Stimulated activated CD8-positive, alpha-beta memory T cell treated with anti-CD3 and anti-CD28 coated beads, Interleukin-4, amount 100 ng/mL, for 48 hours (primary cell): Measurements from ENCODE around the gene PDIK1L.
A peak's percentile ranks its signal among the peaks of the same experiment; 100 is the strongest.

Experiments used
- DNase-seq: peaks from one replicate; pipeline ENCODE4 v3.0.0-alpha.2; 2020

The PDIK1L gene

DNA sequence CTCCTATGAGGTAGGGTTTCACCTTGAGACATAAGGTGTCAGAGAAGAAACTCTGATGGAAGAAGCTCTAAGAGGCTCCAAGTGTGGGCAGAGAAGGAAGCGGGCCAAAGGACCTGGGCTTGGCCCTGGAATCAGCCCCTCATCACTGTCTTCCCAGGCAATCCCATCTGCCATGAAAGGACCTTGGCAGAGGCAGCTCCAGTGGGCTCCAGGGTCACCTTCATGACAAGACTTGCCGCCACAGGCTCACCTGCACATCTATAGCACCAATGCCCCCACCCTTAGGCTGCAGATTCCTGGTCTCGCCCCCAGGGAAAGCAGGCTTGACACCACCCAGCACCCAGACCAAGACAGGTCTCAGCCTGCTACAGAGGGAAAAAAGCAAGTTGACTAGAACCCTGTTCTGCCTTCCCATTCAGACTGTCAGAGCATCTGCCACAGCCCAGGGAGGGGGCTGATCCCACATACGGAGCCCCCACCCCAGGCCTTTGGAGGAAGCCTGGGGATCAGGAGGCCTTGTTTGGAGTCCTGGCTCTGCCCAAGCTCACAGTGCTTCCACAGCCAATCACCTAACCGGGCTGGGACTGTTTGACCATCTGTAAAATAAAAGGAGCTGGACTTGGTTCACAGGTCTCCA is 46.8 kb downstream of the PDIK1L start:
- no peak for DNase-seq

DNA sequence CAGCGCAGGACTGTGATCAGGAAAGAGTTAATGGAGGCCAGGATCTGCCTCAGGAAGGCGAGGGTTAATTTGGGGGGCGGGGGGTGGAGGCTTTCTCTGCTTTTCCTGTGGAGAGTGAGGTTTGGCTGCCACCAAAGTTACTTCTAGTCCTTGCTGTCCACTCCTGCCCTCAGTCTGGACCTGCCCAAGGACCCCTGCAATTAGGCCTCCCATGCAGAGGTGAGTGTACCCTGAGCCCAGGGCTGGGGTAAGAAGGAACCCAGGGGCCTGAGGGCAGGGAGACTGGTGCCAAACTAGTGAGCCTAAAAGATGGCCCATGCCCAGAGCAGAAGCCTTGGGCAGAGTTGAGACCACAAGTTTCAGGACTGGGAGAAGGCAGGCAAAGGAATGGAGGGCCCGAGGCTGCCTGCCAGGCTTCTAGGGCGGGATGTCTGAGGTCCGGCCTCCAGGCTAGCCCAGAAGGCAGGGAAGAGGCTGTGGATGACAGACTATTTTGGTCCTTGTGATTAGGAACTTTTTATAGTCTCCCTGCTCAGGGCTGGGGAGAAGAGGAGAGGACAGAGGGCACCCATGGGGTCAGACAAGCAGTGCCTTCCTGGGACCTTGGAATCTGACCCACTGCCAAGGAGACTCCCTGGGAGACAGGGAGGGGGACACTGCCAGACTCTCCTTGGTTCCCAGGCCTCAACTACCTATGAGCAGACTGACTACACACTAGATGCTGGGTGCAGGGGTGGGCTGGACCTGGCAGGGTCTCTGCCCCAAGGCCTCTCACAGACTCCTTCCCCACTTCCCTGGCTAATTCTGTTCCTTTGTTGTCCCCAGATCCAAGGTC is 47.5 kb downstream of the PDIK1L start, which contains the start of gene FAM110D:
Gene FAM110D (plus strand): TSS at position 172 of the 835 bp plus-strand sequence. CDS start 2,213 bp downstream, outside the sequence.
- DNase-seq = no peak

DNA sequence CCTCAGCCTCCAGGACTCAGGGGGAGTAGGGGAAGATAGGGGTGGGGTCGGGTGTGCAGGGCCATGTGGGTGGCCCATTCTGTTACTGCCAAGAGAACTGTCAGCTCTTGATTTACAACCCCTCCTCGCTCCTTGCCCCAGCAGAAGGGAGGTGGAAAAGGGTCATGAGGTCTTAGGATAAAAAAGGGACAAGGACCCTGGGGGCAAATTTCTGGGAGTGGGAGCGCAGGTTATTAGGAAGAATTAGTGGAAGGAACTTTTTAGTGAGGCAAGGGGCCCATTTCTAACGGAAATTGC is 48.1 kb downstream of the PDIK1L start:
- DNase-seq = no peak

DNA sequence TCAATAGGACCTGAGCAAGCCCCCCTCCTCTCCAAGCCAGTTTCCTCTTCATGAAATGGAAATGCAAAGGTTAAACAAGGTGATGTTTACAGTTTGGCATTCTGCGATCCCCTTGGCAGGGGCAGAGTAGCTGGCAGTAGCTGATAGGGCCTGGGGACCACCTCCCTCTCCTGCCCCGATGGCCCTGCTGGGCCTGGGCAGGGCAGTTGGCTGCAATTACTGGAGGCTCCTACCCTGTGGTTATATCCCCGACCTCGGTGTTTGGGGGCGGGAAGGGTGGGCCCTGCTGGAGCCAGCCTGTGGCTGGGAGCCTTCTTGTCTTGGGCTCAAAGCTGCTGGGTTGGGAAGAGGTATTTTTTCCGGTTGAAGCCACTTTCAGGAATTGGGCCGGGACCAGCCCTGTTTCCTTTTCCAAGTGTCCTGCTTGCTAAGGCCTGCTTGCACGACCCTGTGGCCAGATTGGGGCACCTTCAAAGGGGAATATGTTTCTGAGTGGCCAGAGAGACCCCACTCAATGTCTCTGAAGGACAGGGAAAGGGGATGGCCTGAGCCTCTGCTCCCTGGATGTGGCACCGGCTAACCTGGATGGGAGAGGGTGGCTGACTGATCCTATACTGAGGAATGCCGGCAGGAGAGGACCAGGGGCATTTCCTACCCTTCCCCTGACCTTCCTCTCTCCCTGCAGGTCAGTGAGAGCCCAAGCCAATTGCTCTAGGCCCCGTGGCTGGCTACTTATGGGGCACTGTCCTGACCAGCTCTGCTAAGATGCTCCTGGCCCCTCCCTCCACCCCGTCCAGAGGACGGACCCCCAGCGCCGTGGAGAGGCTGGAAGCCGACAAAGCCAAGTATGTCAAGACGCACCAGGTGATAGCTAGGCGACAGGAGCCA is 49.1 kb downstream of the PDIK1L start:
- DNase-seq = no peak

DNA sequence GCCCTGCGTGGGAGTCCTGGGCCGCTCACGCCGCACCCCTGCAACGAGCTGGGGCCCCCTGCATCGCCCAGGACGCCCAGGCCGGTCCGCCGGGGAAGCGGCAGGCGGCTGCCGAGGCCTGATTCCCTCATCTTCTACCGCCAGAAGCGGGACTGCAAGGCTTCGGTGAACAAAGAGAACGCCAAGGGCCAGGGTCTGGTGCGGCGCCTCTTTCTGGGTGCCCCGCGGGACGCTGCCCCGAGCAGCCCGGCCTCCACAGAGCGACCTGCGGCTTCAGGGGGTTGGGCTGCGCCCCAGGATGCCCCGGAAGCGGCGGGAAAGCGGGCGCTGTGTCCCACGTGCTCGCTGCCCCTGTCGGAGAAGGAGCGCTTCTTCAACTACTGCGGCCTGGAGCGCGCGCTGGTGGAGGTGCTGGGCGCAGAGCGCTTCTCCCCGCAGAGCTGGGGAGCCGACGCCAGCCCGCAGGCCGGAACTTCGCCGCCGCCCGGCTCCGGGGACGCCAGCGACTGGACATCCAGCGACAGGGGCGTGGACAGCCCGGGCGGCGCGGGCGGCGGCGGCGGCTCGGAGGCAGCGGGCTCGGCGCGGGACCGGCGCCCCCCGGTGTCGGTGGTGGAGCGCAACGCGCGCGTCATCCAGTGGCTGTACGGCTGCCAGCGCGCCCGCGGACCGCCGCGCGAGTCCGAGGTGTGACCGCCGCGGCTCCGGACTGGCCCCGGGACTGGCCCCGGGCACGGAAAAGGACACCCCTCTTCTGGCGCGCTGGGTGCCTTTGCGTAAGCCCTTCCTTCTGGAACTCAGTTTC is 50.0 kb downstream of the PDIK1L start:
- DNase-seq = peak; percentile 60

DNA sequence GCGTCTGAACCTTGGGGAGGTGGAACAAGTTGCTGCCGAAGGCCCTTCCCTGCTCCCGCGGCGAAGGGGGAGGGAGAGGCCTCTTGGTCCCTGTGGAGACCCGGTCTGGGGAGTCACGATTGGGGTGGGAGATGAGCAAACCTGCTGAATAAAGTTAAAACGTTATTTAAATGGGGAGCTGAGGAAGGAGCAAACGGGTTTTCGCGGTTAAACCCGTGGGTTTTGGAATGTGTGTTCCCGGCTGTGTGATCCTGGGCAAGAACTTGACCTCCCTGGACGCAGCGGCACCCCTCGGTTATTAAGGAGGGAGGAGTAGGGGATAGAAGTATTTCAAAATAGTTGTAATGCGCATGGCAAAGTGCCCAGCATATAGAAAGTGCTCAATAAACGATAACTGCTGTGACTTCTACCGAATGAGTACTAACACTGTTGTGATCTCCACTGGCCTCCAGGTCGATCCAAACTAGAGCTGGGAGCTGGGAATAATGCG is 50.6 kb downstream of the PDIK1L start:
- DNase-seq = no peak

DNA sequence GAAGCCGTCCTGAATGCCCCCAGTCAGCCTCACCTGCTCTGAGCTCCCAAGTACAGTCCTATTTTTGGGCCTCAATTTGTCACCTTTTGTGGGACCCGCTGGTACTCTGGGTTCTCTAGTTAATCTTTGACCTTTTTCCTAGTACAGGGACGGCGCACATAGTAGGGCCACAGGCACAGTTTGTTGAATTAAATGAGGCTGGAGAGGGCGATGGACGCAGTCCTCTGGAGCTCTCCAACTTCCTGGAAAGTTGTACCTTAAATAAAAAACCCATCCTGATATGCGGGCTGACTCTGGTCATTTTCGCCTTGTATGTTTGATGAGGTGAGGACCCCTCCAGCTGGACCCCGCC is 52.0 kb downstream of the PDIK1L start:
- no peak for DNase-seq

DNA sequence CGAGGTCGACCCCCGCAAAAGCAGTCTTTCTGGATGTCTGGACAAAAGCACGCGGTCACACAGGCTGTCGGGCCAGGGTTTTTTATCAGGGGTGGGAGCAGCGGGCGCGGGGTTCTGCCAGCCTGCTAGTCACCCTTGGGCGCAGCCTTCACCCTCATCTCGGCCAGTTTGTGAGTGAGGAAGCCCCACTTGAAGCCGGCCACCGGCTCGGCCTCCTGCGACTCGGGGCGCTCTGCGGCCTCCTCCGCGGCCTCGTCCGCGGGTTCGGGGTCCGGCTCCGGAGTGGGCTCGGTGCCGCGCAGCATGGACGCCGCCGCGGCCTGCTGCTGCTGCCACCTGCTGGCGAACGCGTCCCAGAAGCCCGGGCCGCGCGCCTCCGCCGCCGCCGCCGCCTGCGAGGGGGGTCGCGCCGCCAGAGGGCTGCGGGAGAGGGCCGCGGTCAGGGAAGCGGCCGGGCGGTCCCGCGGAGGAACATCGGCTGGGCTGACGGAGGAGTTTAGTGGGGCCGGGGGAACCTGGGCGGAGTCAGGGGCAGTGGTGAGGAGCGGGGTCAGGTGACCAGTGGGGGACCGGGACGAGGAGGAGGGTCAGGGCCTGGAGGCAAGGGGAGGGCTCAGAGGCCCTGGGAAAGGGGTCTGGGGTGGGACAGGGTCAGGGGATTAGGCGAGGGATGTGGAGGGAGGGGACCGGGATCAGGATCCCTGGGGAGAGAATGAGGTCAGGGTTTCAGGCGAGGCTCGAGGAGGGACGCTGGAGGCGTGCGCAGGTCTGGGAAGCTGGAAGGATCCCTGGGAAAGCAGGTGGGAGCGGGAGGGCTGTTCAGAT is 52.6 kb downstream of the PDIK1L start:
- DNase-seq = peak; percentile 71

DNA sequence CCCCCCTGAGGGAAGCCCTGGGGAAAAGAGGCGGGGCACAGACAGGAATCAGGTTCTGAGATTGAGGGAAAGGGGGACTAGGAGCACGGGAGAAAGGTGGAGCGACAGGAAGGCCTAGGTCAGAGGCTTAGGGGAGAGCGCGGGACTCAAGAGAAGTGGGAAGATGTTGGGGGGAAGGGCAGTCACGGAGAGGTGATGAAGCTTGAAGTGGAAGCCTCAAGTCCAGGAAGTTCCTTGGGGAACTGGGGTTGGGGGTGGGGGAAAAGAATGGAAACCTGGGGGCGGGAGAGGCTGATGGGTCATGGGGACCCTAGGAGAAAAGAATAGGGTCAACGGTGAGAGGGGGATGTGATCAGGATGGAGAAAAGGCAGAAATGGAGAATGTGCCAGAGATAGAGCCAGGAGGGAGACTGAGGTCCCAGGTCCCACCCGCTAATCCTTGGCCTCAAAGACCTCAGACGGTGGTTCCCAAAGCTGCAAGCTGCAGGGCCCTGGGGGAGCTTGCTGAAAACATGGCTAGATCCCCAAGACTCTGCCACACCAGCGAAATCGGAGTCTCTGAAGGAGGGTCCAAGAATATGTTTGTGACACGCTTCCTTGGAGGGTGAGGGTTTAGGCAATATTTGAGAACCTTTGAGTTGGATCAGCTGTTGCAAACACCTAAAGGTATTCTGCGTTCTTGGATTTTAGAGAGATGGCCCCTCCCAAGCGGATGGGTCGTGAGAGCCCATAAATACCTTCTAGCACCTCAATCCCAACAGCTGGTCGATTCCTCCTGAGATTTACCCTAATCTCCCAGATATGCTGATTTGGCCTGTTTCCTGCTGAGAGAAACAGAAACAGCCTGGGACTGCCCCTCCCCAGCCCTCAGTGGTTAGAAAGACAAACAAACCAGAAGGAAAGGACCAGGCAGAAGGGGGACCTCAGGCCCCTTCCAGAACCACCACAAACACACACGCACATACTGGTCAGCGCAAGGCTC is 53.5 kb downstream of the PDIK1L start:
- no peak for DNase-seq

DNA sequence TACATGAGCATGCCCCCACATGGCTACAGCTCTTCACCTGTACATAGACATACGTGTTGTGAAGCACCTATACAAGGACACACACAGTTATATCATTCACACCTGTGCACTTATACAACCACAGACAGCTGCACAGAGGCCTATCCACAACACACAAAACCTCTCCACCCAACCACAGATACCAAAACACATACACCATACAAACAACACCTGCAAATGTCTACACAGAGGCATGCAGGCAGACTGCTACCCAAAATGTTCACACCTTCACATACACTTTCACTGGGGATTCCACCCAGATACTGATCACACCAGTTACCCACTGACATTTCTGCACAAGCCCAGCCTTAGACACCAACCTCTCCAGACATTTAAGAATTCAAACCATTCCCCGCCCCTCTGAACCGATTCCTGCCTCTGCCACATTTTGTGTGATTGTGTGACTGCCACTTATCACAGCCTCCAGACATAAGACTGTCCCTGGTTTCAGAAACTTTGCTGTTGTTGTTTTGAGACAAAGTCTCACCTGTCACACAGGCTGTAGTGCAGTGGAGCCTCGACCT is 55.2 kb downstream of the PDIK1L start:
- DNase-seq = no peak

DNA sequence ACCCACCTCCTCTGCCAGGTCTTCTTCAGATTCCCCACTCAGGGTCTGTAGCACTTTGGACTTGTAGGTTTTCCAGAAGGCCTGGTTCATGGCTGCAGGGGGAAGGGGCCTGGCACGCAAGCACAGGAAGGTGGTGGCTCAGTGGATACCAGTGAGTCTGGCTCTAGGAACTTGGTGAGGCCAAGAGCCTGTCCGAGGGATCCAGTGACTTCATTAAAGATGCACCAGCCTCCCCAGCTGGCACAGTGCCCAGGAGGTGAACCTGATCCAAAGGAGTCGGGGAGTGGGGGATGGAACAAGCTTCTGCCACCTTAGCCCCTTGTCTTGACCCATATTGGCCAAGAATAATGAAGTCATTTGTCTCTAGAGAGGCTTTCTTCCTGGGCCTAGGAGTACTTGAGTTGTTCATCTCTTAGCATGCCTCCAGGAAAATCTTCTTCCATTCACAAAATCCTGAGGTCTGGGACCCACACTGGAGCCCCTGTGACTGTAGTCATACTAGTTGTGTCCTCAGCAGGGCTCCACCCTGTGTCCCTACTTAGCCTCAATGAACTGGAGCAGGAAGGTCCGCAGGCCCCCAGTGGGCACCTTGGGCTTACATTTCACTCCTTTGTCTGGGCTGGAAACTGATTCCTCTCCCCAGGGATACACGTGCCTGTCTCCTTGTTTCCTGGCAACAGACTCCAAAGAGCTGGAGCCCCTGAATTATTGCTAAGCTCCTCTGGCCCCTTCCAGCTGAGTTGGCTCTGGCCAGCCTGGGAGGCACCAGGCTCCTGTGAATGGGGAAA is 57.0 kb downstream of the PDIK1L start, which contains the start of gene C1orf232:
Gene C1orf232 (minus strand): TSS at position 554 of the 788 bp plus-strand sequence. CDS start 464 bp downstream, at position 90.
- no peak for DNase-seq

DNA sequence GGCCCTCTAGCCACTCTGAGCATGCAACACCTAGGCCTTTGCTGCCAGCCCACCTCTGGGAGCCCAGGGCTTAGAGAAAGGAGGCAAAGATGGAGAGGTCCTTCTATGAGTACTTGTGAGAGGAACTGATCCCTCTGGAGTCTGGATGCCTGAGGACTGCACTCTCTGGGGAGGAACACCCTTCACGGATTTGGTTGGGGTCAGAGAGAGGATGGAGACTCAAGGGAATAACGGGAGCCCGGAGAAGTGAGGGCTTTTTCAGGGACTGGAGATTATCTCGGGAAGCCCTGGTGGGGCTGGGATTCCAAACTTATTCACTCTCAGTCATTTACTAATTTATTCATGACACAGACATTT is 57.6 kb downstream of the PDIK1L start:
- no peak for DNase-seq

DNA sequence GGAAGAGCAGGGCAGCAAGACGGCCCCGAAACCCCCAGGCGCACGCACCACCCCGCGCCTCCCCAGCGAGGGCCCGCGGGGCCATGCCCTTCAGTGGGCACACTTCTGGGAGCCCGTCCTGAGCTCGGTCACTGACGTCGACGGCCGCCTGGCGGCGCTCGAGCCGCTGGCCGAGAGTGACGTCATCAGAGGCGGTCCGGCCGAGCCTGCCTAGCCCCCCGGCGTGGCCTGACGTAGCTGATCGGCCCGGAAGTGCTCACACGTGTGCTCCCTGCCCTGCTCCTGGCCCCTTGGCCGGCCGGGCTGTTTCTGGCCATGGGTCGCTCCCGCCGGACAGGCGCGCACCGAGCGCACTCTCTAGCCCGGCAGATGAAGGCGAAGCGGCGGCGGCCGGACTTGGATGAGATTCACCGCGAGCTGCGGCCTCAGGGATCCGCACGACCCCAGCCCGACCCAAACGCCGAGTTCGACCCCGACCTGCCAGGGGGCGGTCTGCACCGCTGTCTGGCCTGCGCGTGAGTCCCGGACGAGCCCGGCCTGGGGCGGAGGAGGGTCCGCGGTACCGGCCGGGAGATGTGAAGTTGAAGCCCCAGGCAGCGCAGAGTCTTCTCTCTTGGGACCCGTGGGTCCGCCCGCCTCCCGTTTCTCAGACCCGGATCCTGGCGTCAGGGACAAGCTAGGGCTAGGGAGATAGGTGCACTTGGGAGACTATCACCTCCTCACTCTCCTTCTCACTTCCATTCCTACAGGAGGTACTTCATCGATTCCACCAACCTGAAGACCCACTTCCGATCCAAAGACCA is 58.2 kb downstream of the PDIK1L start, which contains the start of gene ZNF593:
Gene ZNF593 (plus strand): TSS at position 240 of the 803 bp plus-strand sequence. CDS start 76 bp downstream, at position 316.
- DNase-seq = peak; percentile 95

DNA sequence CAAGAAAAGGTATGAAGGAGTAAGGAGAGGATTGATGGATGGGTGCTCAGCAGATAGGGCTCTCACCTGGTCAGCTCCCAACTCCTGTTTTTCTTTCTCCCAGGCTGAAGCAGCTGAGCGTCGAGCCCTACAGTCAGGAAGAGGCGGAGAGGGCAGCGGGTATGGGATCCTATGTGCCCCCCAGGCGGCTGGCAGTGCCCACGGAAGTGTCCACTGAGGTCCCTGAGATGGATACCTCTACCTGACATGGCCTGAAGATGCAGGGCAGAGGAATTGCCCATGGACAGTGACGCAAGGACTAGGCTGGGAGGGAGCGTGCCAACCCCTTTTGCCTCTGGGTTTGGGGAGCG is 58.8 kb downstream of the PDIK1L start:
- DNase-seq = no peak

DNA sequence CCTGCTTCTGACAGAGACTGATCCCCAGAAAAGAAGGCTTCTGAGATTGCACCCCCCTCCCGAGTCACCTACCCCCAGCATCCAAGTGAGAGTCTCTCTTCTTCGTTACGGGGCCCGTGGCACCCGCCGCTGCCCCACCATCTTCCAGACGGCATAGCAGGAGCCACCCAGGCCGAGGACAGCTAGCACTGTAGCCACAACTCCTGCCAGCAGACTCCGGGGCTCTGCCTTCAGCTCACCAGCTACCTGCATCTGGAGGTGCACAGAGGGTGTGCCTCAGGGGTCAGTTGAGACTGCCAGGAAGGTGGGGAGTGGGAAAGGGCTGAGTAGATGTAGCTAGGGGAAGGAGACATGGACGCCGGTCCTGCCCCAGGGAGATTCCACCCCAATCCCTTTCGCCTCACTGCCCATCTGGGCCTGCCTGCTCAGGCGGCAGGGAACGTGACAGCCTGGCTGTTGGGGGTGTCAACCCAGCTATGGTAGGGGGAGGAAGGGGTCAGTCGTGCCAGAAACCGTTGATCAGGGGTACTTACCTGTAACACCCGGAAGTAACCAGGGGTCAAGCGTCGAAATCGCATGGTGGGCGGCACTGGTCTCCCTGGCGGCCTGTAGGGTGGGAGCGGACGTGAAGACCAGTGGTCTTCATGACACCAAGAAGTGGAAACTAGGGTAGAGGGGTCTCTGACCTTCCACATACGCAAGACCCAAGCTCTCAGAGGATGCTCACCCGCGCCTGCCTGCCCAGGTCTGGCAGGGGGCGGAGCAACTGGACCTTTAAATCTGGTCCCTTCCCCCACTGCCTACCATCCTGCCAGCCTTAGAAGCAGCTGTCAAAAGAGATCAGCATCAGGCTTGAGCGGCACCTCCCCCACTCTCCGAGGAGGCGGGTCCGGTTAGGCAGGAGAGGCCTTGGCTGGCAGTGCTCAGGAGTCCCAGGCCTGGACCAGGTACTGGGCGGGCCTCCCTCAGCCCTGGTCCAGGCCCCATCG is 59.8 kb downstream of the PDIK1L start, which contains the start of gene ZNF593OS:
Gene ZNF593OS (minus strand): TSS at position 749 of the 989 bp plus-strand sequence. CDS start 171 bp downstream, at position 578.
- no peak for DNase-seq
